ENCODE data around the gene CKMT2.

Gene CKMT2

GRCh38 chr5:81214848-81215247 lies 18.3 kb upstream of the CKMT2 start:
- no peak for DNase-seq (ENCODE audit: low read depth, low spot score)

- no peak for DNase-seq (ENCODE audit: low read depth, low spot score)
Measured at GRCh38 chr5:81216152-81216551, 17.0 kb upstream of the CKMT2 start.

GRCh38 chr5:81219389-81219788 lies 13.7 kb upstream of the CKMT2 start:
- DNase-seq (ENCODE audit: low read depth, low spot score): no peak

- no peak for DNase-seq (ENCODE audit: low read depth, low spot score)
Measured at GRCh38 chr5:81222285-81222684, 10.8 kb upstream of the CKMT2 start.

GRCh38 chr5:81225463-81225862 lies 7.7 kb upstream of the CKMT2 start:
- DNase-seq (ENCODE audit: low read depth, low spot score): no peak

GRCh38 chr5:81226286-81226685 lies 6.8 kb upstream of the CKMT2 start:
- no peak for DNase-seq (ENCODE audit: low read depth, low spot score)

- no peak for DNase-seq (ENCODE audit: low read depth, low spot score)
Measured at GRCh38 chr5:81226949-81227348, 6.2 kb upstream of the CKMT2 start.

GRCh38 chr5:81228084-81228483 lies 5.0 kb upstream of the CKMT2 start:
- no peak for DNase-seq (ENCODE audit: low read depth, low spot score)

- no peak for DNase-seq (ENCODE audit: low read depth, low spot score)
Measured at GRCh38 chr5:81230416-81230815, 2.7 kb upstream of the CKMT2 start.

- no peak for DNase-seq (ENCODE audit: low read depth, low spot score)
Measured at GRCh38 chr5:81232464-81233079, 550 bp upstream of the CKMT2 start.

- DNase-seq (ENCODE audit: low read depth, low spot score): no peak
Measured at GRCh38 chr5:81234299-81234698, 1.2 kb downstream of the CKMT2 start.

GRCh38 chr5:81234801-81235200 lies 1.7 kb downstream of the CKMT2 start:
- no peak for DNase-seq (ENCODE audit: low read depth, low spot score)

GRCh38 chr5:81235287-81236072 lies 2.4 kb downstream of the CKMT2 start:
- no peak for DNase-seq (ENCODE audit: low read depth, low spot score)

GRCh38 chr5:81238460-81238859 lies 5.3 kb downstream of the CKMT2 start:
- DNase-seq (ENCODE audit: low read depth, low spot score): no peak

- no peak for DNase-seq (ENCODE audit: low read depth, low spot score)
Measured at GRCh38 chr5:81239613-81240012, 6.5 kb downstream of the CKMT2 start.

GRCh38 chr5:81241001-81241400 lies 7.9 kb downstream of the CKMT2 start:
- no peak for DNase-seq (ENCODE audit: low read depth, low spot score)

- DNase-seq (ENCODE audit: low read depth, low spot score): no peak
Measured at GRCh38 chr5:81241961-81242648, 9.0 kb downstream of the CKMT2 start.

- no peak for DNase-seq (ENCODE audit: low read depth, low spot score)
Measured at GRCh38 chr5:81242906-81243436, 9.8 kb downstream of the CKMT2 start.

GRCh38 chr5:81244451-81244850 lies 11.3 kb downstream of the CKMT2 start:
- DNase-seq (ENCODE audit: low read depth, low spot score): no peak

GRCh38 chr5:81245871-81246235 lies 12.7 kb downstream of the CKMT2 start:
- DNase-seq (ENCODE audit: low read depth, low spot score): no peak

- no peak for DNase-seq (ENCODE audit: low read depth, low spot score)
Measured at GRCh38 chr5:81246697-81247096, 13.6 kb downstream of the CKMT2 start.

- no peak for DNase-seq (ENCODE audit: low read depth, low spot score)
Measured at GRCh38 chr5:81247441-81247972, 14.4 kb downstream of the CKMT2 start.
